GM19372 (cell line): ENCODE data around the gene ADGRL3.

Experiments
- ATAC-seq: cut with Tn5 transposase; IDR thresholded peaks from one replicate; pipeline ENCODE4 v1.9.1; 2021; ENCODE audit warnings: mild to moderate bottlenecking, low read depth, moderate library complexity; ENCODE audit not compliant: unreplicated experiment

ADGRL3 gene

GRCh38 chr4:61200187-61200915 is at the start of gene ADGRL3:
TSS of gene ADGRL3 (plus strand) at chr4:61200326.
- no peak for ATAC-seq

GRCh38 chr4:61152433-61152832 is 47.7 kb upstream of the ADGRL3 start:
- no peak for ATAC-seq

DNA sequence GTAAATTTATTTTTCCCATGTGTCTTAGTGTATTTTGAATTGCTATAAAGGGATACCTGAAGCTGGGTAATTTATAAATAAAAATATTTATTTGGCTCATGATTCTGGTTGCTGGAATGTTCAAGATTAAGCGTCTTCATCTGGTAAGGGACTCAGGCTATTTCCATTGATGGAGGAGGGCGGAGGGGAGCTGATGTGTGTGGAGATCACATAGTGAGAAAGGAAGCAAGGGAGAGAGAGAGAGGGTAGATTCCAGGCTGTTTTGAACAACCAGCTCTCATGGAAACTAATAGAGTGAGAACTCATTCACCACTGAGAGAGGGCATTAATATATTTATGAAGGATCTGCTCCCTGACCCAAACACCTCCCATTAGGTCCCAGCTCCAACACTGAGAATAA is 39.6 kb upstream of the ADGRL3 start:
- ATAC-seq, result no peak

DNA sequence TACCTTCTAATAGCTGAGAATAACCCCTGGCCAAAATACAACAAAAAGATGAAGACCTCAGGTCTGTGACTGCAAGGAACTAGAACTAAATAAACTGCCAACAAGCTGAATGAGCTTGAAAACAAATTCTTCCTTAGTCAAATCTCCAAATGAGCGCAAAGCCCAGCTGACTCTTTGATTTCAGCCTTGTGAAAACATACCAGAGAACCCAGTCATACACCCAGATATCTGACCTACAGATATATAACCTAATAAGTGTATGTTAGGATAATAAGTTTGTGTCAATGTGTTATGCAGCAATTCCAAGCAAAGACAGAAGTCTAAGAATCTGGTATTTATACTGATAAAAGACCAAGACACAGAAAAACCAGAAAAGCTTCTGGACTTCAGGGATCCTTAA is 38.0 kb upstream of the ADGRL3 start:
- no peak for ATAC-seq

DNA sequence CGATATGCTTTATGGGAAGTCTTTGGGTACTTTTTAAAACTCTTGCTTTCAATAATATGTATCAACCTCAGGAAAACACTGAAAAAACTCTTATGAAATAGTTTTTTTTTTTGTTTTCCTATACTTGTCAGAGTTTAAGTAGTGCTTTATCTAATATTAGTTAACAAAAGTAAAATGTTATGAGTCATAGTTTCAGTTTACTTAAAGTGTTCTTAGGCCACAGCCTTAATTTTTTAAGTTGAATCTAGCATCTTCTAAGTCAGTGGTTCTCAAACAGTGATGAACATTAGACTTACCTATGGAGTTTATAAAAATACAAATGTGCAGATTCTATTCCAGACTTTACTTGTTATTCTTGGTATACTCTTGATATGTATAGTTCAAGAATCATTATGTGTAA is 26.3 kb upstream of the ADGRL3 start:
- ATAC-seq, result no peak

- ATAC-seq, result no peak
Measured at GRCh38 chr4:61175495-61175894, 24.6 kb upstream of the ADGRL3 start.

- no peak for ATAC-seq
Measured at GRCh38 chr4:61177367-61177766, 22.8 kb upstream of the ADGRL3 start.

DNA sequence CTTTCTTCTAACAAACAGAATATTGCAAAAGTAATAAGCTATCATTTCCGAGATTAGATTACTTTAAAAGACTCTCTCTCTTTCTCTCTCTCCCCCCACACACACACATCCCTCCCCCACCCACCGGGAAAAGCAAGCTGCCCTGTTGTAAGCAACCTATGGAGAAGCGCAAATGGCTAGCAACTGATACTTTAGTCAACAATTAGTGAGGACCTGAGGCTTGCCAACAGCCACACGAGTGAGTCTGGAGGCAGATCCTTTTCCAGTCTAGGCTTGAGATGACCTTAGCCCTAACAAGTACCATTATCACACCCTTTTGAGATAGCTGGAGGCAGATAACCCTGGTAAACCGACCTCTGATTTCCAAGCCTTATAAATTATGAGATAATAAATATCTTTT is 19.7 kb upstream of the ADGRL3 start:
- ATAC-seq, result no peak

DNA sequence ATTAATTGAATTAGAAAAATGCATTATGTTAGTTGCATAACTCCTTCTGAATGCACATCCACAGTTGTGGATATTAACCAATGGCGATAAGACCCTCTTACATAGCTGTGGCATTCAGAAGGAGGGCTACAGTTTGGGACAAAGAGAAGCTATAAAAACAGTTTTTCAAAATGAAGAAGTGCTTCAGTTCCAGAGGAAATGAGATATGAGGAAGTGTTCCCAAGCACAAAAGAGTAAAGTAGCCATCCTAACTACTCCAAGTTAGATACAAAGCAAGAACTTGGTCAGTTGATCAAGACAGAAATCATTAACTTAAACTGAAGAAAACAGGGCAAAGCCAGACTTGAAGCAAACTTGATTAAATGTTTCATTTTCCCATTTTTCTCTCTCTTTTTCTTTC is 17.2 kb upstream of the ADGRL3 start:
- ATAC-seq, result no peak

- no peak for ATAC-seq
Measured at GRCh38 chr4:61185288-61185687, 14.8 kb upstream of the ADGRL3 start.

- ATAC-seq, result no peak
Measured at GRCh38 chr4:61192392-61192791, 7.7 kb upstream of the ADGRL3 start.

DNA sequence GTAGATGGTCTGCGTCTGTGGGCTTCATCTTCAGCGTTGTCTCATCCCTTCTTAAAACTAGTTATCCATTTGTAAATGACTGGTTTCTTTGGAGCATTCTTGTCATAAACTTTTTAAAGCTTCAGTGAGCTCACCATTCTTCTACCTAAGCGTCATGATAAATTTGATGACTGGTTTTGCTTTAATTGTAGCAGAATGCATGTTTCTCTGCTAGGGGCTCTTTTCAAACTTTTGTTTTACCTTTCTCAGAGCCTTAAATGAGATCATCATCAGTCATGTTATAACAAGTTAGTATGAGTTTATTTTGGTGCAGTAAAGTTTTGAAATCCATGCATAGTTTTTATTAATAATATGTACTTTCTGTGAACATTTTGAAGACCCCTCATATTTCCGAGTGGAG is 6.3 kb upstream of the ADGRL3 start:
- no peak for ATAC-seq

- ATAC-seq, result no peak
Measured at GRCh38 chr4:61194571-61194970, 5.6 kb upstream of the ADGRL3 start.

DNA sequence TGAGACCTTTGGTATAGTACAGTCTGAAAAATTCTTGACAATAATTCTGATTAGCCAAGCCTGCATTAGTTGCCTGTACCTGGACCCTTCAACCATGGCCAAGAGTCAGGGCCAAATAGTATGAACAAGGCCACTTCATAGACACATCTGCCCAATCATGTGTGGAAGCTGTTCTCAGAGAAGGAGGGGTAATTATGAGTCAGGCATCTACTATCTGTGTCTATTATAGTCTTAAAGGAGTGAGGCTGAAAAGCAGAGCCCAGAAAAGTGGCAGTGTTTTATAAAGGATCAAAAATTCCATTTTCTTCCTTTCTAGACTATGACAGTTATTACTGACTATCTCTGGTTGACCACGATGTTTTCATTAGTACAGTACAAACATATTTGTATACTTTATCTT is 5.0 kb upstream of the ADGRL3 start:
- ATAC-seq, result no peak

DNA sequence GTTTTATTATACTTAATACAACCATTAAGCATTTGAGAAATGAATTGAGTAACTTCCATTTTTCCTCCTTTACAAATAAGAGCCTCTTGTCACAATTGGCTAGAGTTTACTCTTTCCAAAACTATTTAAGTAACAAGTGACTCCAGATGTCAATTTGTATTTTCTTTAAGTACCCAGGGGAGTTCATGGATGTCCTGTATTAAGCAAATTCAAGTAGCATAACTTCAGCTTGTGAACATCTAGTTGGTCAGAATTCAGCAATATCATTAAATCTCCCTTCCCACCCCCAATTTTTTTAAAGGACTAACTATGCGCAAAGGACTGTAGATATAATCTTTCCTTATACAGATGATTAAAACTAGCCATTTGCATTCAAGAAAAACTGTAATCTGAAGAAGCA is 1.4 kb upstream of the ADGRL3 start:
- ATAC-seq, result no peak

- ATAC-seq, result no peak
Measured at GRCh38 chr4:61199873-61200186, 296 bp upstream of the ADGRL3 start.

GRCh38 chr4:61200916-61201526 is 895 bp downstream of the ADGRL3 start:
- ATAC-seq, result no peak

DNA sequence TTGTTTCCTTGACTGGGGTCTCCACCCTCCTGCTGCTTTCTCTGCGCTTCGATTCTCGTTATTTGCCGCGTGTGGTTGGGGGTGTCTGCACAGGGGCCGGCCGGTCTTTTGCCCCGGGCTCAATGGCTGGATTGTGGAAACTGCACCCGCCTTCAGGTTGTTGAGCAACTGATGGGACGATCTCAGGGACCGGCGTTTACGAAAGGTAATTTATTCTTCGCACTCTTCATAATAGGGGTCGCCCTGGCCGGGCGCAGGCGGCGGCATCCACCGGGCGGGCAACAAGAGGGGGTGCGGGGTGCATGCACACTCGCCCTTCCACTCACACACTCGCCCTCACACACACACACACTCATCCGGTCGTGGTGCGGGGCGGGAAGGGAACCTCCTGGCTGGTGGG is 1.4 kb downstream of the ADGRL3 start:
- ATAC-seq, result no peak

DNA sequence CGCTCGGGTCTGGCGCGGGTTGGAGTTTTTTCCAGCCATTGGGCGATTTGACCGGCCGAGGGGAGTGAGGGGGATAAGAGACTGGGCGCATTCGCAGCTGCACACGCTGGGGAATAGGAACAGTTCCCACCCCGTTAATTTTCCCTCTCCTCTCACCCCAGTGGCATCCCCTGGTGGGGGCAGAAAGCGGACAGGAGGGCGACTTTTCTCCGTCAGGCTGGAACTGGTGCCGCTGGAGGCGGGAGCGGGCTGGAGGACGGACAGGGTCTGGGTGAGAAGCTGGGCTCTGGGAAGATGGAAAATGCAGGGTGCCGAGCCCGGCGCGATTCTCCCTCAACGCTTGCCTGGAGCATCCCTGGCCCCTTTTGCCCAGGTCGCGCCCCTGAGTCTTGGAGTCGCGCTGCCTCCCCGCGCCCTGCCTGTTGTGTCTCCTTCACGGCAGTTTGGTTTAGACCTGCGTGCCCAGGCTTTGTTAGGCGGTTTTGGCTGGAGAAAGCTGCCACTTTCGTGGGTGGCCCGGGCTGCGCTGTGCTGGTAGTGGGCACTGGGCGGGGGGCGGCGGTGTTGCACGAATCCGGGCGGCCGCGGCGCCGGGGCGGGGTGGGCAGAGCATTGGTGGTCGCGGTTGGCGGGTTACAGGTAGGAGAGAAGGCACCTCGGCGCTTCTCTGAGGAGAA is 2.0 kb downstream of the ADGRL3 start:
- ATAC-seq, result no peak

GRCh38 chr4:61202638-61203435 is 2.7 kb downstream of the ADGRL3 start:
- ATAC-seq, result no peak

- ATAC-seq, result no peak
Measured at GRCh38 chr4:61203436-61203790, 3.3 kb downstream of the ADGRL3 start.
